ENCODE data around the gene MOV10L1. TPM values are rescaled to one million over a fixed set of nuclear protein-coding genes. Genes with fewer than 3 reads are reported as not detected.
A peak's percentile ranks its signal among the peaks of the same experiment; 100 is the strongest.
"Not testable (repeated sequence)": the region's sequence is repeated elsewhere in the genome, so short reads cannot be mapped to it uniquely, and the experiment has no call there.

The MOV10L1 gene
- total RNA-seq, 1 donor from 2014 or later = 0.26 TPM

DNA sequence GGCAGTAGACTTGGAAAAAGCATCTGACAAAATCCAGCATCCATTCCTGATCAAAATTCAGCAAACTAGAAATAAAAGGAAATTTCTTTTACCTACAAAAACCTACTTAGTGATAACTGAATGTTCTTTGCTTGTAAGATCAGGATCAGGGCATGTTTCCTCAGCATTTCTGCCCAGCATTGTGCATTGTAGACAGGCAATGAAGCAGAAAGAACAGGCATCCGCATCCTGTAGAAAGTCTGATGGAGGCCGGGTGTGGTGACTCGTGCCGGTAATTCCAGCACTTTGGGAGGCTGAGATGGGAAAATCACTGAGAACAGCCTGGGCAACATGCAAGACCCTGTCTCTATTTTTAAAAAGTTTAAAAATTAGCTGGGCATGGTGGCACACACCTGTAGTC lies 48.2 kb downstream of the MOV10L1 start:
- DNase-seq (ENCODE audit: low spot score) = no peak

- no peak for DNase-seq (ENCODE audit: low spot score)
Observed at GRCh38 chr22:50138988-50139387, 49.2 kb downstream of the MOV10L1 start.

- DNase-seq (ENCODE audit: low spot score) = no peak
Observed at GRCh38 chr22:50139843-50140415, 50.1 kb downstream of the MOV10L1 start.

- DNase-seq (ENCODE audit: low spot score) = no peak
Observed at GRCh38 chr22:50140615-50141014, 50.8 kb downstream of the MOV10L1 start.

GRCh38 chr22:50141462-50141861 lies 51.7 kb downstream of the MOV10L1 start:
- DNase-seq (ENCODE audit: low spot score) = no peak

- DNase-seq (ENCODE audit: low spot score) = no peak
Observed at GRCh38 chr22:50141891-50142363, 52.1 kb downstream of the MOV10L1 start.

- DNase-seq (ENCODE audit: low spot score) = no peak
Observed at GRCh38 chr22:50143096-50143495, 53.3 kb downstream of the MOV10L1 start.

DNA sequence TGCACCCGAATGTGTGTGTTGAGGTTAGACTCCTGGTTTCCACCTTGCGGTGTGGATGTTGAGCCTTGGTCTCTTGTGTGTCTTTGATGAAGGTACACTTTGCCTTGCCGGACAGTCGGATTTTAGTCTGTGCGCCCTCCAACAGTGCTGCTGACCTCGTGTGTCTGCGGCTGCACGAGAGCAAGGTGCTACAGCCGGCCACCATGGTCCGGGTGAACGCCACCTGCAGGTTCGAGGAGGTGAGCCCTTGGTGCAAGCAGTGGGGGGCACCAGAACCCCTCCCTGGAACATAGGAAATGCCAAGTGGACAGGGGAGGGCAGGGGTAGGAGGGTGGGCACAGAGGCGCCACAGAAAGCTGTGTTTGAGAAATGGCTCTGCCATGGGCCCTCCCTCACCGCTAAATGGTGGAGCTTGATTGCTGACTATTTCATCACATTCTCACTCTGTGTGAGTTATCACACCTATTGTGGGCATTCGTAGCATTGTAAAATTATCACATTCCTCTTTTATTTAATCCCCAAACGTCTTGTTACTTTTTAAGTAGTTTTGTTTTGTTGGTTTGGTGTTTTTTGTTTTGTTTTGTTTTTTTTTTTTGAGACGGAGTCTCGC lies 54.3 kb downstream of the MOV10L1 start:
- no peak for DNase-seq (ENCODE audit: low spot score)

DNA sequence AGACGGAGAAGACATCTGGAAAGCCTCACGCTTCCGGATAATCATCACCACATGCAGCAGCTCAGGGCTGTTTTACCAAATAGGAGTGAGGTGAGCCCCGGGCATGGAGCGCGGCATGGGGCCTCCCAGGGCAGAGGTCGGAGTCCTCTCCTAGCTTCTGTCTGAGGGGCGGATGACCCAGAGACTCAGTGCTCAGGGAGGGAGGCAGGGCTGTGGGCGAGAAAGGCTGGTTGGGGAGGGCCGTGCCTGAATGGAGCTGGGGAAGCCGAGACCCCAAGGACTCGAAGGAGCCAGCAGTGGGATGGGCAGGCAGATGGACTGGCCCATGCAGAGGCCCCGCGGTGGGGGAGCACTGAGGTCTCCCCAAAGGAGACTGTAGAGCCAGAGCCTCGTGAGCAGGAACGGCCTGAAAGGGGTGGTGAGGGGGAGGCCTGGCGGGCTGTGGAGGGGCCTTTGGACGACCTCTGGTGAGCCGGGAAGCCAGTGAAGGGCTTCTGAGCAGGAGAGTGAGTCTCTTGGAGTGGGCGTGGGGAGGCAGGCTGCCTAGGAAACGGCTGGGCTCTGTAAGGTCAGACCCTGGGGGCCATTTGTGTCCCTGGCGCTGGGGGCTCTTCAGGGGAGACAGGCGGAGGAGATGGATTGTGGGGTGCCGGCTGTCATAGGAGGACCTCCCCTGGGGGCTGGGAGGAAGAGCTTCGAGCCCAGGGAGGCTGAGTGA lies 56.1 kb downstream of the MOV10L1 start:
- no peak for DNase-seq (ENCODE audit: low spot score)

GRCh38 chr22:50146439-50147238 lies 56.8 kb downstream of the MOV10L1 start:
- no peak for DNase-seq (ENCODE audit: low spot score)

GRCh38 chr22:50147258-50148165 lies 57.7 kb downstream of the MOV10L1 start:
- not testable (repeated sequence) for DNase-seq (ENCODE audit: low spot score)

GRCh38 chr22:50148166-50148500 lies 58.3 kb downstream of the MOV10L1 start:
- no peak for DNase-seq (ENCODE audit: low spot score)

DNA sequence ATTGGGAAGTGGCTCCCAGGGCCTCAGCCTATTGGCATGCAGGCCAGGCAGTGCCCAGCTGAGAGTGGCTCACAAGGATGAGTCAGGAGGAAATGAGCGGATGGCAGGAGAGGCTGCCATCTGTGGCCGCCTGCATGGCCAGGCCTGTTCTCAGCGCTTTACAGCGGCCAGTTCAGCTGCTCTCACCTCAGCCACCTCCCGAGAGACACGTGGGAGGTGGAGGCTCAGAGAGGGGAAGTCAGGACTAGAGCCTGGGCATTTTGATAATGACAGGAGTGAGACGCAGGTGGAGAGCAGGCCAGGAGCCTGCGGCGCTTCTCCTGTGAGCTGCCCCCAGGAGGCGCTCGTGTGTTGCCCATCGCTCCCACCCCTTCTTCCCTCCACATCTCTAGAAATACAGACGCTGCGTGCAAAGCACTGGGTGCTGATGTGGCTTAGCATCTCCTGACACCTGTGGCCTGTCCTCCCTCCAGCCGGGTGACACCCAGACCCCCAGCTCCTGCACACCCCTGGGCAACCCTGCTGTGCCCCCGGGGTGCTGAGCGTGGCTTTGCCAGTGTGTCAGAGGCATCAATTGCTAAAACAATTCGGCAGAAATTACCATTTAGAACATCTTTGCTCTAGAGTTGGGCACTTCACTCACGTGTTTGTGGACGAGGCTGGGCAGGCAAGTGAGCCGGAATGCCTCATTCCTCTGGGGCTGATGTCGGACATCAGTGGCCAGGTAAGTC lies 59.4 kb downstream of the MOV10L1 start:
- DNase-seq (ENCODE audit: low spot score) = peak; percentile 72

- DNase-seq (ENCODE audit: low spot score) = no peak
Observed at GRCh38 chr22:50150161-50151129, 60.6 kb downstream of the MOV10L1 start.

DNA sequence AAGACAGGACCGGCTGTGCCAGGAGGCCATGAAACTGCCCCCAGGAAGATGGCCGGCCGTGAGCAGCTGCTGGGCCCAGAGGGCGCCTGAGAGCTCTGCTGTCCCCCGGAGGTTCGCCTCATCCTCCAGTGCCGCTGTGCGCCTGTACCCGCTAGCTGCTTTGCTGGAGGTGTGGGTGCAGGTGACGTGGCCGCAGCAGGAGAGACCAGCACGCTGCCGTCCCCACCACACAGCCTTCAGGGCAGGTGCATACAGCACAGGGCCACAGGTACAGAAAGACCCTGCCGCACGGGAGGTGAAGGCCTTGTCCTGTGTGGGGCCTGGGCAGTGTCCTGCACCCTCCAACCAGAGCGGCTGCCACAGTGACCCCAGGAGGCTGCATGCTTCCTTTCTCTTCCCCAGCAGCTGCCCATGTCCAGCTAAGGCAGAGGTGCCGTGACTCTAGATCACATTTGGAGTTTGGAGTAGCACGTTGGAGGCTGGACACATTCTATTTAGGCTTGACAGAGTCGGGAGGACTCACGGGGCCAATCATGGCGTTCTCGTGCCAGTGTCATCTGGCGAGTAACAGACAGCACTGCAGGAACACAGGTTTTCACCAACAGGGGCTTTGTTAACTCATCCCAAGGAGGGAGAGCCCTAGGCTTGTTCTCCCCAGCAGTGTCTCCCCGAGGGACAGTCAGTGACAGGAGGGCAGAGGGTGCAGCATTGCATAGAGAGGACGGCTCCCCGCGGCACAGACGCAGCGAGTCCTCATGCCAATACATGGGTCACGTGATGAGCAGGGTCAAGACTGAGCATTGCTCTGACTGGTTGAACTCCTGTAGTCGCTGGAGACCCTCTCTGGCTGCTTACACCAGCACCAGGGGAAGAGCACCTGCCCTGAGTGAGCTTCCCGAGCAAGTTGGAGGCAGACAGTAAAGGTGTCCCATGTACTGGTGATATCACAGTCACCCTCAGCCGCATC lies 62.0 kb downstream of the MOV10L1 start:
- no peak for DNase-seq (ENCODE audit: low spot score)

GRCh38 chr22:50153056-50153755 lies 63.4 kb downstream of the MOV10L1 start:
- DNase-seq (ENCODE audit: low spot score) = no peak

GRCh38 chr22:50153756-50154140 lies 63.9 kb downstream of the MOV10L1 start:
- DNase-seq (ENCODE audit: low spot score) = no peak

All from ureter (tissue), 1 donor.